Glomerular endothelial cell (primary cell): Measurements from ENCODE around the gene PSMB2. TPM values are rescaled to one million over a fixed set of nuclear protein-coding genes. Genes with fewer than 3 reads are reported as not detected.

Experiments used
- DNase-seq: peaks from one replicate; pipeline ENCODE4 v3.0.0-alpha.2; 2011; ENCODE audit warnings: low read depth, low spot score; ENCODE audit errors: extremely low read depth
- total RNA-seq: library from RNA; depleted of rRNA; stranded (reverse); fragments of >200 nt; gene quantifications from 2 replicates; pipeline ENCODE4 v1.2.3, GENCODE V29; 2015

PSMB2 gene
- total RNA-seq, 1 donor from 2014 or later, result 86.3 TPM

- no peak for DNase-seq
Observed at GRCh38 chr1:35644204-35644603, 2.9 kb upstream of the PSMB2 start.

DNA sequence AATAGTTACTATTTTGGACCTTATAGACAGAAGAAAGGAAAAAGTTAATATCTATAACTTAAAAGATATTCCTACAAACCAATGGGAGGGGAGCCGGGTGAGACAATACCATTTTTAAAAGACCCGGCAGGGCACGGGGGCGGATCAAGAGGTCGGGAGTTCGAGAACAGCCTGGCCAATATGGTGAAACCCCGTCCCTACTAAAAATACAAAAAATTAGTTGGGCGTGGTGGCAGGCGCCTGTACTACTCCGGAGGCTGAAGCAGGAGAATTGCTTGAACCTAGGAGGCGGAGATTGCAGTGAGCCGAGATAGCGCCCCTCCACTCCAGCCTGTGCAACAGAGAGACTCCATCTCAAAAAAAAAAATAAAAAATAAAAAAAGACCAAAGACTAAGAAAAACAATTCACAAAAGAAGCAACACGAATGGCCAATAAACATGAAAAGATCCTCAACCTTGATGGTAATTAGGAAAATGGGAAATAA is 1.2 kb upstream of the PSMB2 start:
- DNase-seq, result no peak

- no peak for DNase-seq
Observed at GRCh38 chr1:35640380-35641232, 720 bp downstream of the PSMB2 start.

DNA sequence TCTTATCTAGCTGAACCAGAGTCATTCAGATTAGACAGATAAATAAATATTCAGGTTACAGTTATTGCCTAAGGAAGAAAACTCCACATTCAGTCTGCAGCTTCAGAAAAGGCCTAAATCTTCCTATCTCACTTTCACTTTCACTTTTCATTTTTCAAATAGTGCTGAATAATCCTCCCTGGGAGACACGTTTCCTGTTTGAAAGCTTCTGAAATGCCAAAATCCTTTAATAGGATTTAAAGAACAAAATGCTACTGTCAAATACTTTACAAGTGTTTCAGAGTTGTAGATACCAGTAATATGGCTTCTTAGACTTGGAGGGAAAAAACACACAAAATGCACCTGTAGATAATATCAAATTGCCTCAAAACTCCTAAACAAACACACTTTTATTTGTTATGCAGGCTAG is 3.9 kb downstream of the PSMB2 start:
- no peak for DNase-seq

- DNase-seq, result no peak
Observed at GRCh38 chr1:35633547-35633946, 7.8 kb downstream of the PSMB2 start.

- DNase-seq, result no peak
Observed at GRCh38 chr1:35631396-35631795, 9.9 kb downstream of the PSMB2 start.

GRCh38 chr1:35629051-35629450 is 12.3 kb downstream of the PSMB2 start:
- DNase-seq, result no peak

DNA sequence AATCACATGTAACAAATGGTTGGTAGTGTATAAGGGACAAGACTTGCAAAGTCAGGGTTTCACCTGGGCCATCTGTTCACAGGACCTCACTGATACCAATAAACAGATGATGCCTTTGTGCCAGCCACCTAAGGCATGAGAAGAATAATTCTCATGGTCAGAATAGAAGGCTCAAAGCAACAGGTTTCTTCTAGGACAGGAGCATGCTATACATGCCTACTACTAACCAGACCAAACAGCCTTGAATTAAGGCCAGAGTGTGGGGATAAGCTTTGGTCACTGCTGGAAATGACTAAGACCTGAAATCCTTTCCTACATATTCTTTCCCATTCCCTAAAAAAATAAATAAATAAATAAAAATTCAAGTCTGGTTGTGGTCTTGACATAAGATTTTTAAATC is 17.5 kb downstream of the PSMB2 start:
- DNase-seq, result no peak

DNA sequence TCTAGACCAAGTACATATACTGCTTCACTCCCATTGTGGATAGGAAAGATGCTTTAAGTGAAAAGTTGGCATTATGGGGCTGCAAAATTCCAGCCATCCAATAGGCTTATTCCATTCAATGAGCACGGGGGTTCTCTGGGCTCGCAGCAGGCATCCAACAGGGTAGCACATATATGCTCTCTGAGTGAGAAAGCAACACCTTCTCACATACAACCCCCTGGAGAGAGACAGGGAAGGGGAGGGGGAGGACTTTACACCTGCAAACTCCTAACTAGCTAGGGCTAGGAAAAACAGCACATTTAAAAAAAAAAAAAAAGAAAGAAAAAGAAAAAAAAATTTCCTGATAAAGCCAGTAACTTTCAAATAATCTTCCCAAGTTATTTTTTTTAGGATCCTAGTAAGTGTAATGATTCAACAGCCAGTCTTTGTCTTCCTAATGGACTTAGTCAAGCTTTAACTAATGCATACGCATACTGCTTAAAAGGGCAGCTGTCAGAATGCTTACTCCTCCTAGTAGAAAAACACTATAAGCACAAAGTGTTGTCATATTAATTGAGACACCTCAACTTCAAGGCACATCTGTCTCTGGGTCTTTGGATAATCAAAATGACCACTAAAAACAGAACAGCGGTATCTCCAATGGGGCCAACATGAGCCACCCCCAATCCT is 18.7 kb downstream of the PSMB2 start:
- no peak for DNase-seq

DNA sequence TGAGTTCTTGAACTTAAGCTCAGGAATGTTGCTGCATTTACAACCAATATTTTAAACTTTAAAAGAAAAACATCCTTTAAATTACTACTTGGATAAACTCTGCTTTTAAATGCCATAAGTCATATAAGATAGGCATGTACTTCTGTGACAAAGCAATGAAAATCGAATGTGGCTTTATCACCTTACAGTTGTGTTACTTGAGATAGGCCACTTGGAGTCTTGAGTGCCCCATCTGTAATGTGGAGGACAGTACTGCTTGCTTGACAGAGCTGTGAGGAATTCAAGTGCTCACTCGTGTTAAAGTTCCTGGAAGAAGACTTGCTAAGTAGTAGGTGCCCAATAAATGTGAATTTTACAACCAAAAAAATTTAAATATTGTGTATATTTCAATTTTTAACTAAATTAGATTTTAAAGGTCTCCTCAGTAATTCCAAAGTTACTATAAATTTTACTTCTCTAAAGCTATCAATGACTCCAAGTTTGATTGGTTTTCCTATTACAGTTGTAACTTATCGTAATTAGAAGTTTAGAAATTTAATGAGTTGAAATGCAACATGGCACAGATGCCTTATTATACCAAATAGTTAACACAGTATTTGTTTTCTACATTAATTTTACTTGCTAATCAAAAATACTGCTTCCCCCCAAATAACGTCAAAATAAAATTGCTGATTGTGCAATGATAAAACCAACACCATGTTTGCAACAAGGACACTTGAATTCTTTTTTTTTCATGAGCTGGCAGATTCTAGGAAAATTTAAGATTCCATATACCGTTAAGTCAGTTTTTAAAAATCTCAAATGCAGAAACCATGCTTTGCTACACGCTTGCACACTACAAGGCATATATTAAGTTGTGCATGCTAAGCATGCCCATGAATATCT is 21.8 kb downstream of the PSMB2 start:
- no peak for DNase-seq

DNA sequence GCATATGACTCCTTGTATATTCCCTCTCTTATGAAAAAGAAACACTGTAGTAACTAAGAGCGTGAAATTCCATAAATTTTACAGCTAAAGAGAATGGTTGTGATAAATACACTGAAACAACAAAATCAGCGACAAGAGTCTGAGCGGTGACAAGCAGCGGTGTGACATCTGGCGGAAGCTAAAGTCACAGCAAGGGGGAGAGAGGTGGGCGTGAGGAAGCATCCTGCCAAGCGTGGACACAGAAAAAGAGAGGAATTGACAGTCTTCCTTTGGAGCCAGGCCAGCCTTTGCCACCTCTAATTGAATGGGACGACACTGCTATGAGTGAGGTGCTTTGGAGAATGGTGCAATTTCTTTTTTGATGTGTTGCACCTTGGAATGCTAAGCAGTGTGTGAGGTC is 25.9 kb downstream of the PSMB2 start:
- DNase-seq, result no peak

DNA sequence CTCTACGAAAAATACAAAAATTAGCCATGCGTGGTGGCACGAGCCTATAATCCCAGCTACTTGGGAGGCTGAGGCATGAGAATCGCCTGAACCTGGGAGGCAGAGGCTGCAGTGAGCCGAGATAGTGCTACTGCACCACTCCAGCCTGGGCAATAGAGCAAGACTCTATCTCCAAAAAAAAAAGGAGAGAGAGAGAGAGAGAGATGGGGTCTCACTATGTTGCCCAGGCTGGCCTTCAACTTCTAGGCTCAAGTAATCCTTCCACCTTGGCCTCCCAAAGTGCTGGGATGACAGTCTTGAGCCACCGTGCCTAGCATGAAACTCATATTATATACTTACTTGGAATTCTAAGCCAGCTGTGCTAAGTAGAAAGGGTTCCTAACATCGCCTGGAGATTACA is 29.7 kb downstream of the PSMB2 start:
- no peak for DNase-seq

GRCh38 chr1:35605867-35606182 is 35.5 kb downstream of the PSMB2 start:
- DNase-seq, result no peak

- no peak for DNase-seq
Observed at GRCh38 chr1:35605071-35605866, 36.1 kb downstream of the PSMB2 start.

- DNase-seq, result no peak
Observed at GRCh38 chr1:35603941-35604340, 37.4 kb downstream of the PSMB2 start.

DNA sequence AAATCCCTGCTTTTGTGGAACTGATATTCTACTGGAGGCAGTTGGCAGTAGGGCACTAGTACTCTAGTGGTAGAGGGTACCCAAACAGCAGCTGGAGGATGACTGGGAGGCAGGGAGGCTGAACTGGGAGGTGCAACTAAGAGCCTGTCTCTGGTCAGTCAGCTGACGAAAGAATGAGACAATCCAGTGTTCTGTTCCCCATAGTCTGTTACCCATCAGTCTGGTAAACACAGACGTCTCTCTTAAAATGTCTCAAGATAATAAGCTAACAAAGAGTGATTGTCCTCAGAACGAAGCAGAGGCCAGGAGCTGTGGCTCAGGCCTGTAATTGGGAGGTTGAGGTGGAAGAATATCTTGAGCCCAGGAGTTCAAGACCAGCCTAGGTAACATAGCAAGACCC is 37.9 kb downstream of the PSMB2 start:
- DNase-seq, result no peak

DNA sequence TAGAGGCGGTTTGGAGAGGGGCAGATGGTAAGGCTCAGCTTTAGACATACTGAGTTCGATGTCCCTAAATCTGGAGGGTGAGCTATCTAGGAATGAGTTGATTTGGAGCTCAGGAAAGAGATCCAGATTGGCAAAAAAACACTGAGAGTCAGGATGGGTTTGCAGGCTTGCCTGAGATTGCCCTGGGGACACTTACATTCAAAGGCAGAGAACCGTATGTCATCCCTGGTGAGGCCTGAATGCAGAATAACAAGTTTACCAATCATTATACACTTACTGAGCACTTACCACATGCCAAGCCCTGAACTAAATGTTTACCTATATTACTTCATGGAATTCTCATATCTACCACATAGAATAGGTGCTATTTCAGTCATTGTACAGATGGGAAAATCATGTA is 40.7 kb downstream of the PSMB2 start:
- no peak for DNase-seq

DNA sequence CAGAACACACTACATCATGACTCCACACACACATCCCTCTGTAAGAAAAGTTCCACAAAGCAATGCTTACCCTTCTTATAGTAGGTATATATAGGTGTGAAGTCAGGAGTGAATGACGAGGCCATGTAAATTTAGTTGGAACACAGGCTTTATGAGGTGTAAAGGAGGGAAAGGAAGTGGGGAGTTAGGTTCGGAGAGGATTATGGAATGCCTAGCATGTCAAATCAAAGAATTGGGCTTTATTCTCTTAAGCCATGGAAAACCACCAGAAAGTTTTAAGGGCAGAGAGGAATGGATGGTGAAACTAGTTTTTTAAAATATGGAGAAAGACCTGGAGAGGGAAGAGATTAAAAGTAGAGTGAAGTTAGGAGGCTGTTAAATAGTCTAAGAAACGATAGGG is 41.9 kb downstream of the PSMB2 start:
- DNase-seq, result no peak

GRCh38 chr1:35598895-35599294 is 42.4 kb downstream of the PSMB2 start:
- DNase-seq, result no peak

- DNase-seq, result no peak
Observed at GRCh38 chr1:35597870-35598269, 43.5 kb downstream of the PSMB2 start.

DNA sequence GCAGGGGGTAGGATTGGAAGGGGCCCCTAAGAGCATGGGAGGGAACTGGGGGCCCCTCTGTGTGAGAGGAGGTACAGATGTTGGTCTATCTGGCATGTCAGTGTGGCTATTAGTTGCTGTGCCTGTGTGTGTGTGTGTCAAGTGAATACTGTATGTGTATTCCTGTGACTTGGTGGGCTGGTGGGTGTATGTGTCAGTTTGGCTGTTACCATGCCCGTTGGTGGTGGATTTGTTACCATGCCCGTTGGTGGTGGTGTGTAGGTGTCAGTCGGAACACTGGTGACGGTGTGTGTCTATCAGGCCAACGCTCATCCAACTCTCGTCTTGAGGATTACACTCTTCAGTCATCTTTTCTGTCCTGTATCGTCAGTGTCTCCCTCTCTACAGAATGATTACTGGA is 45.6 kb downstream of the PSMB2 start:
- DNase-seq, result no peak
